GM12892 (cell line): ENCODE results near the gene TBX3.

Experiments
- POLR2A ChIP-seq: IDR thresholded peaks from 2 replicates; pipeline ENCODE4 v1.6.1; 2011; ENCODE audit warnings: low read depth, low read length, control low read depth
- POLR2AphosphoS5 ChIP-seq: IDR thresholded peaks from 2 replicates; pipeline ENCODE4 v1.6.1; 2011; ENCODE audit warnings: low read depth, low read length, control low read depth
- TAF1 ChIP-seq: IDR thresholded peaks from 2 replicates; pipeline ENCODE4 v1.6.1; 2011; ENCODE audit warnings: low read depth, mild to moderate bottlenecking, control low read depth, low read length, borderline replicate concordance

GRCh38 chr12:114721266-114721665, 37.3 kb upstream of the TBX3 start:
- TF ChIP-seq TAF1 (no peak), POLR2A (no peak), POLR2AphosphoS5 (no peak)
